HG03060 (cell line): ENCODE data around the gene TFCP2.
"Not testable (repeated sequence)": the region's sequence is repeated elsewhere in the genome, so short reads cannot be mapped to it uniquely, and the experiment has no call there.

ENCODE experiments used
- ATAC-seq: cut with Tn5 transposase; IDR thresholded peaks from one replicate; pipeline ENCODE4 v1.9.1; 2021; ENCODE audit warnings: low read depth, moderate number of reproducible peaks; ENCODE audit not compliant: unreplicated experiment

Gene TFCP2

GRCh38 chr12:51085757-51086156, 87.2 kb downstream of the TFCP2 start:
- no peak for ATAC-seq

GRCh38 chr12:51083126-51083833, 89.7 kb downstream of the TFCP2 start, which contains the start of gene CSRNP2:
Gene CSRNP2 (minus strand): TSS chr12:51083596. CDS start chr12:51076561, 7,035 bp downstream.
- peak; percentile 76 for ATAC-seq

- no peak for ATAC-seq
Measured at GRCh38 chr12:51082561-51083125, 90.3 kb downstream of the TFCP2 start.

- no peak for ATAC-seq
Measured at GRCh38 chr12:51081421-51081820, 91.5 kb downstream of the TFCP2 start.

GRCh38 chr12:51080136-51080535, 92.8 kb downstream of the TFCP2 start:
- no peak for ATAC-seq

GRCh38 chr12:51078866-51079265, 94.1 kb downstream of the TFCP2 start:
- ATAC-seq = not testable (repeated sequence)

GRCh38 chr12:51078346-51078745, 94.6 kb downstream of the TFCP2 start:
- not testable (repeated sequence) for ATAC-seq

- ATAC-seq = no peak
Measured at GRCh38 chr12:51077930-51078329, 95.0 kb downstream of the TFCP2 start.

GRCh38 chr12:51076236-51076930, 96.6 kb downstream of the TFCP2 start:
- no peak for ATAC-seq

GRCh38 chr12:51075390-51075789, 97.5 kb downstream of the TFCP2 start:
- ATAC-seq = no peak

- no peak for ATAC-seq
Measured at GRCh38 chr12:51071663-51072062, 101.3 kb downstream of the TFCP2 start.

GRCh38 chr12:51070004-51070403, 102.9 kb downstream of the TFCP2 start:
- ATAC-seq = no peak

- no peak for ATAC-seq
Measured at GRCh38 chr12:51067771-51068170, 105.2 kb downstream of the TFCP2 start.

GRCh38 chr12:51067229-51067628, 105.7 kb downstream of the TFCP2 start:
- no peak for ATAC-seq

GRCh38 chr12:51065530-51065929, 107.4 kb downstream of the TFCP2 start:
- no peak for ATAC-seq

- ATAC-seq = no peak
Measured at GRCh38 chr12:51062631-51063397, 110.1 kb downstream of the TFCP2 start.

GRCh38 chr12:51059086-51059485, 113.8 kb downstream of the TFCP2 start:
- ATAC-seq = no peak

- ATAC-seq = no peak
Measured at GRCh38 chr12:51056242-51056641, 116.7 kb downstream of the TFCP2 start.

- ATAC-seq = no peak
Measured at GRCh38 chr12:51055060-51055459, 117.9 kb downstream of the TFCP2 start.

GRCh38 chr12:51051787-51052186, 121.1 kb downstream of the TFCP2 start:
- ATAC-seq = no peak

GRCh38 chr12:51049525-51049924, 123.4 kb downstream of the TFCP2 start:
- no peak for ATAC-seq
